ENCODE measurements around the gene TANC1.
"Not testable (repeated sequence)": the region's sequence is repeated elsewhere in the genome, so short reads cannot be mapped to it uniquely, and the experiment has no call there.

The TANC1 gene

DNA sequence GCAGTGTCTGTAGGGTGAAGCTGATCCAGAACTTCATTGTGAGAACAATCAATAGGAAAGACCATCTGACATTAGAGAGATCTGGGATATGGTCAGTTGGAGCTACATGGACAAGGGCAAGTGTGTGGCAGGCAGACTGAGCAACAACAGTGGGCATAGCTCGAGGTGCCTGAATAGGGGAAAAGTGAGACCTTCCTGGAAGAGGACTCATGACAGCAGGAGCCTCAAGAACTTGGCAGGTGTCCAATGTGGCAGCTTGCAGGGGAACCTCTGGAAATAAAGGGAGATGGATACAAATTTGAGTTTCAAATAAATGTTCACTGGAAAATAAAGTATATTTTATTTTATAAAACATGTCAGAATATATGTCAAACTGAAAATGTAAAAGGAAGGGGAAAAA lies 117.9 kb downstream of the TANC1 start:
- no peaks in the 10 kb centered on the region for H3K27me3 Mint-ChIP-seq
- no peak overlapping the region for H3K4me3 Mint-ChIP-seq
- no peaks in the 10 kb centered on the region for H3K9me3 Mint-ChIP-seq
- H3K4me1 Mint-ChIP-seq (ENCODE audit: low read depth), result peaks cover 10% of the 10 kb centered on the region
- no peaks in the 10 kb centered on the region for H3K36me3 Mint-ChIP-seq (ENCODE audit: low read depth)
- H3K27ac Mint-ChIP-seq, result no peak overlapping the region

GRCh38 chr2:159086826-159087225 lies 118.4 kb downstream of the TANC1 start:
- H3K9me3 Mint-ChIP-seq, result no peaks in the 10 kb centered on the region
- no peaks in the 10 kb centered on the region for H3K36me3 Mint-ChIP-seq (ENCODE audit: low read depth)
- H3K4me3 Mint-ChIP-seq, result no peak overlapping the region
- no peak overlapping the region for H3K27ac Mint-ChIP-seq
- H3K27me3 Mint-ChIP-seq, result no peaks in the 10 kb centered on the region
- peaks cover 15% of the 10 kb centered on the region for H3K4me1 Mint-ChIP-seq (ENCODE audit: low read depth)

GRCh38 chr2:159088906-159089305 lies 120.5 kb downstream of the TANC1 start:
- H3K27me3 Mint-ChIP-seq, result no peaks in the 10 kb centered on the region
- no peaks in the 10 kb centered on the region for H3K9me3 Mint-ChIP-seq
- no peak overlapping the region for H3K4me3 Mint-ChIP-seq
- H3K27ac Mint-ChIP-seq, result no peak overlapping the region
- no peaks in the 10 kb centered on the region for H3K36me3 Mint-ChIP-seq (ENCODE audit: low read depth)
- H3K4me1 Mint-ChIP-seq (ENCODE audit: low read depth), result peaks cover 36% of the 10 kb centered on the region

GRCh38 chr2:159089543-159089942 lies 121.1 kb downstream of the TANC1 start:
- H3K36me3 Mint-ChIP-seq (ENCODE audit: low read depth), result no peaks in the 10 kb centered on the region
- H3K27ac Mint-ChIP-seq, result no peak overlapping the region
- H3K9me3 Mint-ChIP-seq, result no peaks in the 10 kb centered on the region
- no peak overlapping the region for H3K4me3 Mint-ChIP-seq
- H3K4me1 Mint-ChIP-seq (ENCODE audit: low read depth), result peaks cover 42% of the 10 kb centered on the region
- H3K27me3 Mint-ChIP-seq, result no peaks in the 10 kb centered on the region

DNA sequence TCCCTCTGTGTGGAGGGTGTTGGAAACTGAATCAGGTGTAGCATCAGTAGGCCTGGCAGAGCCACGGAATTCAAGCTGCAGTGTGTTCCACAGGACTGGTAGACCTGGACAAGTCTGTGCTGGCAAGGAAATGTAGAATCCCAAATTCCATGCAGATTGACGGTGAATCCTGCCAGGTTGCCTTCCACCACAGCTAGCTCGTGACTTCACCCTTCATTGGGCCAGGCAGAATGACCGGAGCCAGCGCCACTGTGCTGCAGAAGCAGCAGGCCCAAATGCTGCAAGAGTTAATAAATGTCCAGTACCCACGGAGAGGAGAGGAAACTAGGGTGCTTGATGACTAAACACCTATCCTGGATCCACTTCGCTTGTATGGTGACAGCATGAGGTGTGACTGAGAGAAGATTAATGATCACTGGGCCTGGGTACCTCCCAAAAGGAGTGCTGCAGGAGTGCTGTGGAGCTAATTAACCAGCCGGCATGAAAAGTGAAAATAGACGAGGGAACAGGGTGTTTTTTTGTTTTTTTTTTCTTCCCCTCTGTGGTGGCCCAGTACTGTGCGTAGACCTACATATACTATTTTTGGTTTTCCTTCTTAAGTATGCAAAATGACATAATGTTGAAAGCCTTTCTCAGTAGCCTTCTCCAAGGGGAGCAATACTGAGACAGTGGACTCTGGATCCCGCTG lies 122.2 kb downstream of the TANC1 start:
- Mint-ChIP-seq H3K4me3 (no peak overlapping the region), H3K36me3 (ENCODE audit: low read depth) (no peaks in the 10 kb centered on the region), H3K27me3 (no peaks in the 10 kb centered on the region), H3K27ac (peak overlapping the region; percentile 37), H3K4me1 (ENCODE audit: low read depth) (peaks cover 43% of the 10 kb centered on the region), H3K9me3 (no peaks in the 10 kb centered on the region)

DNA sequence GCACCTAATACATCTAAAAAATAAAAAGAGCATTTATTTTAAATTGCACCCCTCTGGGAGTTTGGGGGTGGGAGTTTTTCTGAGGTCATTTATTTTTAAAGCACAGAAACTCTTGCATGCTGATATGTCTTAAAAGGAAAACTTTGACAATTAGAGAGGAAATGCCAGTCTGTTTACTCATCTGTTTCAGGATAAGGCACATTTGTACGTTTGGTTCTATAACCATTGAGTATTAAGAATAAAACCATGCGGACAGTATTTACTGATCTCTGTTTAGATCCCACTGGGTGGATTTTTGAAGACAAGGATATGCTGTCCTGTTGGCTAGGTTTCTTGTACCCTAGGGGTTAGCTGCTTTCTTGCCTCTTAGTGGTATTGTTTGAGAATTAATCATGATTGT lies 122.9 kb downstream of the TANC1 start:
- Mint-ChIP-seq H3K4me3 (no peak overlapping the region), H3K27ac (no peak overlapping the region), H3K36me3 (ENCODE audit: low read depth) (peaks cover under 1% of the 10 kb centered on the region)

GRCh38 chr2:159091976-159092375 lies 123.5 kb downstream of the TANC1 start:
- H3K4me3 Mint-ChIP-seq, result no peak overlapping the region
- no peaks in the 10 kb centered on the region for H3K27me3 Mint-ChIP-seq
- no peak overlapping the region for H3K27ac Mint-ChIP-seq
- peaks cover 43% of the 10 kb centered on the region for H3K4me1 Mint-ChIP-seq (ENCODE audit: low read depth)
- H3K9me3 Mint-ChIP-seq, result peaks cover 7% of the 10 kb centered on the region
- H3K36me3 Mint-ChIP-seq (ENCODE audit: low read depth), result peaks cover 5% of the 10 kb centered on the region

More for the DNA sequence above, 122.9 kb downstream of the TANC1 start:
- Mint-ChIP-seq H3K9me3 (peaks cover under 1% of the 10 kb centered on the region), H3K27me3 (no peaks in the 10 kb centered on the region), H3K4me1 (ENCODE audit: low read depth) (peaks cover 43% of the 10 kb centered on the region)

DNA sequence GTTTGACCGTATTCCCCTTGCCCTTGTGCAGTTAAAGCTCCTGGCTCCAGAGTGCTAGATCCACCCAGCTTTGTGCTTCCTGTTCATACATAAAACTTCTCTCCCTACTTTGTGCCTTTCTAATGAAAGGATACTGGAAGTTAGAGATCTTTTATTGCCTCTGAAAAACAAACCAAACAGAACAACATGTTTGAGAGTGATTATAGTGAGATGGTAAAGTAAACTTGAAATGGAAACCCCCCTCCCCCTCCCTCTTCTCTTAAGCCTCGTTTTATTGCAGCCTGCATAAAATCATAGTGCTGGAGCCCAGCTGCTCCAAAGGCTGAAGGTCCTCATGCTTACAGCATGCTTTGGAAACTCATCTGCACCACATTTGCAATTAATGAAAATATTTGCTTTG lies 125.1 kb downstream of the TANC1 start:
- Mint-ChIP-seq H3K4me1 (ENCODE audit: low read depth) (peaks cover 45% of the 10 kb centered on the region), H3K27me3 (no peaks in the 10 kb centered on the region), H3K27ac (peak overlapping the region; percentile 80), H3K9me3 (peaks cover 8% of the 10 kb centered on the region), H3K4me3 (no peak overlapping the region), H3K36me3 (ENCODE audit: low read depth) (peaks cover 5% of the 10 kb centered on the region)

- Mint-ChIP-seq H3K27me3 (no peaks in the 10 kb centered on the region), H3K36me3 (ENCODE audit: low read depth) (peaks cover 5% of the 10 kb centered on the region), H3K9me3 (peaks cover 8% of the 10 kb centered on the region), H3K4me1 (ENCODE audit: low read depth) (peaks cover 53% of the 10 kb centered on the region), H3K27ac (peak overlapping the region; percentile 54), H3K4me3 (no peak overlapping the region)
These were observed 125.8 kb downstream of the TANC1 start for GRCh38 chr2:159094173-159094737.

DNA sequence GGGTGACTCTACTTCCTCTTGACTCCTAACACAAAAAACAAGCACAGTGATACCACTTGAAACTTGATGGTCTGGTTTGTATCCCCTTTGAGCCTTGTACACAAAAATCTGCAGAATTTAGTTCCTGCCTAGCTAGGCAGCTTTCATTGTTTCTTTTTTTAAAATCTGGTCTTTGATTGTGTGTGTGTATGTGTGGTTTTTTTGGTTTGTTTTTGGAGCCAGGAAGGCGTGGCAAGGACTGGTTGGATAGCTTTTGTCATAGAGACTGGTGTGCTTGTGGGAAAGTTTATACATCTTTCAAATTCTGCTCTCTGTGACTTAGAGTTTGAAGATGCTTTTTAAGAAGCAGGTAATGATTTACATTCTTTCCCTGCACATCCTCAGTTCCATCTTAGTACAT lies 127.4 kb downstream of the TANC1 start:
- H3K9me3 Mint-ChIP-seq, result peaks cover 8% of the 10 kb centered on the region
- H3K4me1 Mint-ChIP-seq (ENCODE audit: low read depth), result peaks cover 54% of the 10 kb centered on the region
- no peak overlapping the region for H3K4me3 Mint-ChIP-seq
- H3K27me3 Mint-ChIP-seq, result no peaks in the 10 kb centered on the region
- peaks cover 5% of the 10 kb centered on the region for H3K36me3 Mint-ChIP-seq (ENCODE audit: low read depth)
- no peak overlapping the region for H3K27ac Mint-ChIP-seq

DNA sequence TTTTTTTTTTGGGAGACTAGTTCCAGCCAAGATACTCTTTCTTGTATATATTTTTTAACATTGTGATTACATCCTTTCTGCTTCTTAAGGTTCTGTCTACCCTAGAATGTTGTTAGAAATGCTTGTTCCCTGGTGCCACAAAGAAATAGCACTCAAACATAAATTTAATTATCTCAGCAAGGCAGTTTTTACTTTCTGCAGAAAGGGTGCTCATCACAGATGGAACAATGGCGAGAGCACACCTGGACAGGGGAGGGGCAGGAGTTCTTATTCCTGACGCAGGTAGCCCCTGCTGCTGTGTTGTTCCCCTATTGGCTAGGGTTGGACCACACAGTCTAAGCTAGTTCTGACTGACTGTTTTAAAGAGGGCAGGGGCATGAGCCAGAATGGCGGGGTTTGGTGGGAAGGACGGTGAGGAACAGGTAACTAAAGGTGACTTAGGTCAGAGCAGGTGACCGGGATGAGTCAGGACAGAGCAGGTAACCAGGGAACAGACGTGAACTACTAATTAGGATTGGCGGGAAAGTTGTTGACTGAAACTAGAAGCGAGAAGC lies 127.9 kb downstream of the TANC1 start:
- not testable (repeated sequence) for H3K27ac Mint-ChIP-seq; H3K27me3 Mint-ChIP-seq; H3K36me3 Mint-ChIP-seq (ENCODE audit: low read depth); H3K4me3 Mint-ChIP-seq; H3K9me3 Mint-ChIP-seq
- peaks cover 48% of the 10 kb centered on the region for H3K4me1 Mint-ChIP-seq (ENCODE audit: low read depth)

DNA sequence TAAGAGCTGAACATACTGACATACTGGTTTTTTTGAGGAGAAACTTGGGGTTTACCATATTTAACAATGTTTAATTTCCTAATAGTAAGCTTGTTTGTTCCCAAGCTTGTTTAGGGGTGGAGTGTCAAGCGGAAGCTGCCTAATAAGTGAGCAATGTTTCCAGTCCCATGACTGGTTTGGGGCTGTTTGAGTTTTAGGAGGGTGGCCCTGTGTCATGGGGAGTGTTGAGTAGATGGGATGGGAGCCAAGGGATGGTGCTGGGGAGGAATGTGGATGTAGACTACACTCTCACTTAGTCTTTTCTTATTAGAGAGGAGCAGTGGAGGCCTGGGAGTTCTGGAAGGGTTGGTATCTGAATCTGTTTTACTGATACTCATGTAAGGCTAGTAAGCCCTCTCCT lies 128.5 kb downstream of the TANC1 start:
- H3K36me3 Mint-ChIP-seq (ENCODE audit: low read depth), result peaks cover 5% of the 10 kb centered on the region
- no peak overlapping the region for H3K27ac Mint-ChIP-seq
- no peak overlapping the region for H3K4me3 Mint-ChIP-seq
- H3K4me1 Mint-ChIP-seq (ENCODE audit: low read depth), result peaks cover 43% of the 10 kb centered on the region
- H3K9me3 Mint-ChIP-seq, result peaks cover 8% of the 10 kb centered on the region
- no peaks in the 10 kb centered on the region for H3K27me3 Mint-ChIP-seq

- Mint-ChIP-seq H3K4me3 (no peak overlapping the region), H3K27me3 (no peaks in the 10 kb centered on the region), H3K4me1 (ENCODE audit: low read depth) (peaks cover 28% of the 10 kb centered on the region), H3K27ac (peak overlapping the region; percentile 39), H3K36me3 (ENCODE audit: low read depth) (peaks cover 5% of the 10 kb centered on the region), H3K9me3 (peaks cover 8% of the 10 kb centered on the region)
These were observed 129.9 kb downstream of the TANC1 start for GRCh38 chr2:159098361-159098760.

DNA sequence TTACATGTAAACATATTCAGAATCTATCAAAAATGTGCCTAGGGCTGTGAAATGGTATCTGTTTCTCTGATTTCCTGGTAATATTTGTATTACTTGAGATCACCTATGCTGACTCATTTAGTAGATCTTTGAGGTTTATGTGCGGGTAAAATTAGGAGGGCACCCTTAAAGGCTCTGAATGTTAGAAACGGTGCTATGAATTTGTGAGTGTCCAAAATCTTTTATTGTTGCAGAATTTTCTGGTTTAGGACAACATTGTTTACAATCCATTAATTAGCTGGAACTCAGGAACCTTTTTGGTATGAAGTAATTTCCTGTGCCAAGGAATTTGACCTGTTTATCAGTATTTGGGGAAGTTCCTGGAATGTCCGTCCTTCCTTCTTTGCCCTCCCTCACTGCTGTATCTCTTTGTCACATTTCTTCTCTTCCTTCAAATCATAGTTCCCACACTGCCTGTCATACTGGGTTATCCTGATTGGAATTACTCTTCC lies 130.5 kb downstream of the TANC1 start:
- H3K4me1 Mint-ChIP-seq (ENCODE audit: low read depth), result peaks cover 22% of the 10 kb centered on the region
- peak overlapping the region; percentile 56 for H3K27ac Mint-ChIP-seq
- H3K36me3 Mint-ChIP-seq (ENCODE audit: low read depth), result peaks cover 5% of the 10 kb centered on the region
- H3K27me3 Mint-ChIP-seq, result no peaks in the 10 kb centered on the region
- H3K9me3 Mint-ChIP-seq, result peaks cover 8% of the 10 kb centered on the region
- H3K4me3 Mint-ChIP-seq, result no peak overlapping the region

- Mint-ChIP-seq H3K36me3 (ENCODE audit: low read depth) (no peaks in the 10 kb centered on the region), H3K27me3 (no peaks in the 10 kb centered on the region), H3K4me3 (no peak overlapping the region), H3K27ac (no peak overlapping the region), H3K9me3 (peaks cover 2% of the 10 kb centered on the region), H3K4me1 (ENCODE audit: low read depth) (peaks cover 16% of the 10 kb centered on the region)
These were observed 133.5 kb downstream of the TANC1 start for GRCh38 chr2:159101755-159102489.
